ENCODE measurements around the gene JARID2.

DNA sequence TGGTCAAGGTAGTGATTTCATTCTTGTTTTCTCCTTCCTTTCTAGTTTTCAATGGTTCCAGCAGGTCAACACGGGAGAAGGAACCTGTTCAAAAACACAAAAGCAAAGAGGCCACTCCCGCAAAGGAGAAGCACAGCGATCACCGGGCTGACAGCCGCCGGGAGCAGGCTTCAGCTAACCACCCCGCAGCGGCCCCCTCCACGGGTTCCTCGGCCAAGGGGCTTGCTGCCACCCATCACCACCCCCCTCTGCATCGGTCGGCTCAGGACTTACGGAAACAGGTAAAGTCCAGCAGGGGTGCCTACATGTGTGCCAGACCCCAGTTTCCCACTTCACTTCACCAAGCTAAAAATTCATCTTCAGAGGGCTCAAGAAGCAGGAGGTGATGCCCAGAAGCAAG is 241.4 kb downstream of the JARID2 start:
- TF ChIP-seq, protein P1, sequence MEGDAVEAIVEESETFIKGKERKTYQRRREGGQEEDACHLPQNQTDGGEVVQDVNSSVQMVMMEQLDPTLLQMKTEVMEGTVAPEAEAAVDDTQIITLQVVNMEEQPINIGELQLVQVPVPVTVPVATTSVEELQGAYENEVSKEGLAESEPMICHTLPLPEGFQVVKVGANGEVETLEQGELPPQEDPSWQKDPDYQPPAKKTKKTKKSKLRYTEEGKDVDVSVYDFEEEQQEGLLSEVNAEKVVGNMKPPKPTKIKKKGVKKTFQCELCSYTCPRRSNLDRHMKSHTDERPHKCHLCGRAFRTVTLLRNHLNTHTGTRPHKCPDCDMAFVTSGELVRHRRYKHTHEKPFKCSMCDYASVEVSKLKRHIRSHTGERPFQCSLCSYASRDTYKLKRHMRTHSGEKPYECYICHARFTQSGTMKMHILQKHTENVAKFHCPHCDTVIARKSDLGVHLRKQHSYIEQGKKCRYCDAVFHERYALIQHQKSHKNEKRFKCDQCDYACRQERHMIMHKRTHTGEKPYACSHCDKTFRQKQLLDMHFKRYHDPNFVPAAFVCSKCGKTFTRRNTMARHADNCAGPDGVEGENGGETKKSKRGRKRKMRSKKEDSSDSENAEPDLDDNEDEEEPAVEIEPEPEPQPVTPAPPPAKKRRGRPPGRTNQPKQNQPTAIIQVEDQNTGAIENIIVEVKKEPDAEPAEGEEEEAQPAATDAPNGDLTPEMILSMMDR (IDR thresholded peaks at IDR 0.05), result no peak
- TF ChIP-seq POLR2A (IDR thresholded peaks at IDR 0.05), result no peak

All from testis (tissue), 2 donors.